Measurements from ENCODE around the gene CHL1.
"Not testable (repeated sequence)": the region's sequence is repeated elsewhere in the genome, so short reads cannot be mapped to it uniquely, and the experiment has no call there.

The CHL1 gene

GRCh38 chr3:335240-335639, 138.7 kb downstream of the CHL1 start:
- no peak for DNase-seq (ENCODE audit: low read depth in 4 of 4, low spot score in 1 of 4)

- DNase-seq (ENCODE audit: low read depth in 4 of 4, low spot score in 1 of 4): no peak
These were observed 142.8 kb downstream of the CHL1 start for GRCh38 chr3:339351-339750.

GRCh38 chr3:341998-342397, 145.4 kb downstream of the CHL1 start:
- DNase-seq (ENCODE audit: low read depth in 4 of 4, low spot score in 1 of 4): no peak

- no peak for DNase-seq (ENCODE audit: low read depth in 4 of 4, low spot score in 1 of 4)
These were observed 149.6 kb downstream of the CHL1 start for GRCh38 chr3:346186-346585.

GRCh38 chr3:347581-347980, 151.0 kb downstream of the CHL1 start:
- DNase-seq (ENCODE audit: low read depth in 4 of 4, low spot score in 1 of 4): no peak

GRCh38 chr3:350871-351371, 154.4 kb downstream of the CHL1 start:
- no peak for DNase-seq (ENCODE audit: low read depth in 4 of 4, low spot score in 1 of 4)

GRCh38 chr3:352599-352998, 156.0 kb downstream of the CHL1 start:
- no peak for DNase-seq (ENCODE audit: low read depth in 4 of 4, low spot score in 1 of 4)

GRCh38 chr3:353191-353739, 156.7 kb downstream of the CHL1 start:
- no peak for DNase-seq (ENCODE audit: low read depth in 4 of 4, low spot score in 1 of 4)

GRCh38 chr3:354432-354831, 157.9 kb downstream of the CHL1 start:
- no peak for DNase-seq (ENCODE audit: low read depth in 4 of 4, low spot score in 1 of 4)

GRCh38 chr3:355622-356021, 159.1 kb downstream of the CHL1 start:
- no peak for DNase-seq (ENCODE audit: low read depth in 4 of 4, low spot score in 1 of 4)

GRCh38 chr3:356952-357351, 160.4 kb downstream of the CHL1 start:
- no peak for DNase-seq (ENCODE audit: low read depth in 4 of 4, low spot score in 1 of 4)

GRCh38 chr3:359672-360071, 163.1 kb downstream of the CHL1 start:
- no peak for DNase-seq (ENCODE audit: low read depth in 4 of 4, low spot score in 1 of 4)

- DNase-seq (ENCODE audit: low read depth in 4 of 4, low spot score in 1 of 4): no peak
These were observed 166.2 kb downstream of the CHL1 start for GRCh38 chr3:362681-363338.

GRCh38 chr3:364287-364686, 167.7 kb downstream of the CHL1 start:
- no peak for DNase-seq (ENCODE audit: low read depth in 4 of 4, low spot score in 1 of 4)

GRCh38 chr3:365268-365667, 168.7 kb downstream of the CHL1 start:
- no peak for DNase-seq (ENCODE audit: low read depth in 4 of 4, low spot score in 1 of 4)

- not testable (repeated sequence) for DNase-seq (ENCODE audit: low read depth in 4 of 4, low spot score in 1 of 4)
These were observed 169.7 kb downstream of the CHL1 start for GRCh38 chr3:366253-366652.

- no peak for DNase-seq (ENCODE audit: low read depth in 4 of 4, low spot score in 1 of 4)
These were observed 176.7 kb downstream of the CHL1 start for GRCh38 chr3:373193-373779.

- DNase-seq (ENCODE audit: low read depth in 4 of 4, low spot score in 1 of 4): no peak
These were observed 177.9 kb downstream of the CHL1 start for GRCh38 chr3:374459-374858.

- no peak for DNase-seq (ENCODE audit: low read depth in 4 of 4, low spot score in 1 of 4)
These were observed 180.6 kb downstream of the CHL1 start for GRCh38 chr3:377158-377561.

GRCh38 chr3:380801-381200, 184.2 kb downstream of the CHL1 start:
- DNase-seq (ENCODE audit: low read depth in 4 of 4, low spot score in 1 of 4): no peak

GRCh38 chr3:385151-385550, 188.6 kb downstream of the CHL1 start:
- DNase-seq (ENCODE audit: low read depth in 4 of 4, low spot score in 1 of 4): no peak

- DNase-seq (ENCODE audit: low read depth in 4 of 4, low spot score in 1 of 4): no peak
These were observed 198.2 kb downstream of the CHL1 start for GRCh38 chr3:394775-395174.

- DNase-seq (ENCODE audit: low read depth in 4 of 4, low spot score in 1 of 4): no peak
These were observed 199.7 kb downstream of the CHL1 start for GRCh38 chr3:396293-396692.

Measured in stimulated activated CD4-positive, alpha-beta T cell treated with anti-CD3 and anti-CD28 coated beads, Interleukin-1b, Interleukin-23, amount 100 ng/mL, for 24 hours (primary cell).